C4-2B (cell line): ENCODE data around the gene HSPA9.

Experiments
- CTCF ChIP-seq: fragments of 450-650 bp; conservative IDR thresholded peaks from 2 replicates; pipeline ENCODE4 v1.5.1; 2017; ENCODE audit warnings: mild to moderate bottlenecking
- ZFX ChIP-seq: fragments of 450-650 bp; IDR thresholded peaks from 2 replicates; pipeline ENCODE4 v1.6.1; 2017

GRCh38 chr5:138570871-138571270 lies 4.3 kb downstream of the HSPA9 start:
- TF ChIP-seq CTCF (no peak), ZFX (no peak)
